Amniotic stem cell (primary cell): Measurements from ENCODE around the gene CHCHD3.

Experiments
- DNase-seq: peaks from one replicate; lab custom pipeline; 2025; lab: John Stamatoyannopoulos, UW

The CHCHD3 gene

GRCh38 chr7:133077394-133077793, 4.5 kb downstream of the CHCHD3 start:
- no peak for DNase-seq

GRCh38 chr7:133076142-133076541, 5.7 kb downstream of the CHCHD3 start:
- DNase-seq = no peak

- no peak for DNase-seq
Observed at GRCh38 chr7:133071506-133071905, 10.4 kb downstream of the CHCHD3 start.

DNA sequence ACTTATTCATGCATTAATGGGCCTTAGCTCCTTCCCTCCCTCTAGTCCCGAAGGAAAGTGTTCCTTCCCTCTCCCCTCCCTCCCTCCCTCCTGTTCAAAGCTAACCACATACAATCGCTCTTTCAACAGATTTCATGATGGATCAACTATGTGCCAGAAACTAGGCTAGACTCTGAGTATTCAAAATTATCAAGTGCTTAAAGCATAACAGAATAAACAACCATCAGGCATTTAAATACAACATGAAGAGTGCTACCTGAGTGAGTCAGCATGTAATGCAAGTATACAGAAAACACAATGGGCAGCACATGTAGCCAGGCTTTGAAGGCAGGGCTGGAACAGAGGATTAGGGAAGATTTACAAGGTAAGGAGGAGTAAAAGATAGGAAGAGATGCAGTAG, 11.3 kb downstream of the CHCHD3 start:
- DNase-seq = no peak

DNA sequence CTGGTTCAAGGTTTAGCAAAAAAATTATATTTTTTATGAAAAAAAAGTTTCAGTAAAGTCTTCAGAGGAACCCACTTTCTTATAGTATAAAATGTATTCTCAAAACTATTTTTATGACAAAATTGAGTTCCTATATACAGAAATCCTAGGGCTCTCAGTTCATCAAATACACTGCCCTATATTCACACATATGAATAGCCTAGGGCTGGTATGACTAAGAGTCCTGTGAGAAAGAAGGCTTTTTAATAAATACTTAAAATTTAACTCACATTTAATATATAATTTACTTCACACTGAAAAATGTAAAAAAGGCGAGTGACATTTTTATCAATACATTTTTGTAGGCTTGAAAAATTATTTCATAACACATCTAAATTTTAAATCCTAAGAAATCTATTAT, 16.6 kb downstream of the CHCHD3 start:
- DNase-seq = no peak

DNA sequence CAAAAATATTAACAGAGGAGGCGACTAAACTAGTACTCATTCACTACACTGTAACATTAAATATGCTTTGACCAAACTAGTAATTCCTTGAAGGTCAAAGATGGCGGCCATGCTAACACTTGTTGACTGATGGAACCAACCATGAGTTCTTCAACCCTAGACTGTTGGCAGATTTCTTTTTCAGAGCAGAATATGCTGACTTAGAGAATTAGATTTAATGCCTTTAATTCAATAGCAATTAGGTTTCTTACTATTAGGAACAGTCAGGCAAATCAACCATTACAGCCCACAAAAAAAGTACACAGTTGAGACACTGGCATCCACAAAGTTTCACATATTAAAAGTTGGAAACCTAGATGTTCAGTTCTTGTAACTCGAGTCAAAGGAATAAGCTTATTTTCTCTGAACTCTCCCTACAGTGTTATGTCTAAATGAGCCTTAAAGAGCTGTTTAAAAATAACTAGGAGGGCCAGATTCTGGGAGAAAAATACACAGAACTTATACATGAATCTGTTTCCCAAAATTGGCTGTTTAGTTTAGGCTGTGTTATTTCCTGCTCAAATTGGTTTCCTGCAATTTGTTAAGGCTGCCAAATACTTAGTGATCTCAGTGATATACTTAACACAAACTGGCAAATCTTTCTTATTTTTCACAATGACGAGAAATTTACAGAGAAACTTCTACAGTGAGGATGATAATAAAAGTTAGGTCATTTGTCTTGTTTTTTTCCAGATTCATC, 17.6 kb downstream of the CHCHD3 start:
- no peak for DNase-seq

- no peak for DNase-seq
Observed at GRCh38 chr7:133061792-133062191, 20.1 kb downstream of the CHCHD3 start.

DNA sequence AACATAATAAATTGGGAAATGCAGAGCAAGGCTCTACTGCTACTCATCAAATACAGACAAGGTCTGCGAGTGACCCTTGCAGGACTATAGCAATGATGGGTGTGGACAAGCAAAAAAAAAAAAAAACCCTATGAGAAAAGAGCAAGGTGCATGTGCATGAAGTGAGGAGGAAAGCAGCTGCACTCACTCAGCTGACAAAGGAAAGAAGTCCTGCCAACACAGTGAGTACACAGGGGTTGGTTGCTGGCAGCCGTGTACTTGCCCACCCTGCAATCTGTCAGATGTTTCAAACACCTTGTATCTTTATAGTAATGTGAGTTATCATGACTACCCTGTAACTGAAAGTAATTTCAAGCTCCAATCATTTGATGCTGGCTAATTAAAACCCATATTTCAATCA, 20.5 kb downstream of the CHCHD3 start:
- DNase-seq = no peak

DNA sequence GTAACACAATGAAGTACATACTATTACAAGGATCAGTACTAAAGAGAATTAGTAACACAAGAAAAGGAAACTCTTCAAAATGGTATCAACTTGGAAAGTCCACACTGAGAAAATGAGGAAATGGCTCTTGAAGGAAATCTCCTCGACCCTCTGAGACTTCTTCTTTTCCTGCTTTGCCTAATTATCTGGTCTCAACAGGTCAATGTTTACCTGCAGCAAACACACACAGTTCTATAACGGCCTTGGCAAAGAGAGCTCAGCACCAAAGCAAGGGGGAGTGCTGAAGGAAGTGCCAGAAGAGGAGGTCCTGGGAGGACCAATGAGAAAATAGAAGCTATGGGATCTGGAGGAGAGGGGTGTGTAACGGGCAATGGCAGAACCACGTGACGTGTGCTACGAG, 21.9 kb downstream of the CHCHD3 start:
- DNase-seq = no peak

DNA sequence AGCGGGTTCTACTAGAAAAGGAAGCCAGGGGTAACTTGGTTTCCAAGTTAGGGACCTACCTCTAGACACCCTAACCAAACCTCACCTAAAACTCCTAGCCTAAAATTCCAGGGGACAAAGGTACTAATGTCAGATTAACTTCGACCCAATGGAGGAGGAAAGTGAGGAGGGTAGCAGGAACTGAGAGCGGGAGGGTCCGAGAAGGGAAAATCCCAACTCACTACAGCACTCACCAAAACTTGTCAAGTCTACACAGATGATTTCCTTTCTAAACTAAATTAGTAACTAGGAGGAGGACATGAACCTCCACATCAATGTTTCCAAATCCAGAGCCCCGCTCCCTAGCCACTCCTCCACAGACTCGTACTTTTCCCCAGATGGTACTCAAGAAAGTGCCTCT, 22.6 kb downstream of the CHCHD3 start:
- DNase-seq = no peak

- DNase-seq = no peak
Observed at GRCh38 chr7:133056370-133057238, 25.3 kb downstream of the CHCHD3 start.

DNA sequence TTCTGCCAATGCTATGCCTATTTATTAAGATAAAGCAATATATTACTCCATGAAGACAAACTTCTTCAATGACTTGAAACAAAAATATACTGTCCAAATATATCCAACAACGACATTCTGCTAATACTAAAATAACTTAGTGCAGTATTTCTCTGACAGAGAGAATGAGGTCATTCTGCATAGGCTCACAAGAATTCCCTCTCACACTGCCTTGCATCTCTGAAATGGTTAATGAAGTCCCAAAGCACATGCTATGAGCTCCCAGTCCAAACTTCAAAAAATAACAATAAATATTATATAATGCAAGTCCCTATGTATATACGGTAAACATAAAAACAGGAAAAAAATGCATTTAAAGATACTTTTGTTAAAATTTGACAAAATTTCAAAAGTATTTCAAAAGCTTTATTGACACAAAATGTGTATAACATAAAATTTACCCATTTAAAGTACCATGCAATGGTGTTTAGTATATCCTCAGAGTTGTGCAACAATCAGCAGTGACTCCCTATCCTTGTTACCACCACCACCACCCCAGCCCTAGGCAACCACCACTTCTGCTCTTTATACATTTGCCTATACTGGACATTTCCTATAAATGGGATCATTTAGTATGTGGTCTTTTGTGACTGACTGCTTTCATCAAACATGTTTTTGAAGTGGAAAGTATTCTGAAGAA, 27.6 kb downstream of the CHCHD3 start:
- no peak for DNase-seq

GRCh38 chr7:133053321-133053891, 28.5 kb downstream of the CHCHD3 start:
- DNase-seq = peak; percentile 83

GRCh38 chr7:133052826-133053225, 29.1 kb downstream of the CHCHD3 start:
- DNase-seq = no peak

DNA sequence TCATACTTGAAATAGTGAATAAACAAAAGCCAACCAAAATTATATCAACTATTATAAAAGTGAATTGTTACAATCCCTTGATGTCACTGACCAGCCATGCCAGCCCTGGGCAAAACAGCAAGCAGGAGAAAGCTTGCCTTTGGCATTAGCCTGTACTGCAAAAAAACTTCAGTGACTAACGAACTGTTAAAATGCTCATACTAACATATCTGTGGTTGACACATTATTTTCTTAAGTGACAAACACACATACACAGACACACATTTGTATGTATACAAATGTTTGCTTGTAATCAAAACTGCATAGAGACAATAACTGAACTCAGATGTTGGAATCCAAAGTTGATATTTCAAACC, 29.5 kb downstream of the CHCHD3 start:
- DNase-seq = no peak

- DNase-seq = no peak
Observed at GRCh38 chr7:133051719-133052400, 30.0 kb downstream of the CHCHD3 start.

DNA sequence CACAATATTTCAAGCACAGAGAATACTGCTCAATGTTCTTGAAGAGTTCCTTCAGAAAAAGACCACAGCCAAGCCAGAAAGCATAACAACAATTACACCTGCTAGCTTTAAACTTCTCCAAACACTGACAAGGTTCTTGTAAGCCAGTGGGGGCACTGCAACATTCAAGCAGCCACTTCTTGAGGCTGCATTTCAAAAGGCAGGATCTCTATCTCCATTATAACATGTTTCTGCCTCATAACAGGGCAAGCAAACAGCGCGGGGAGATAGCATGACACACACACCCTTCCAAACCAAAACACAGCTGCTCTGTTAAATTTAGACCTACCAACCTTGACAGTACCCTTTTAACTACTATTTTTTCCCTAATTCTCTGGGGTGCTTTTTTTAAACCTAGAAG, 30.8 kb downstream of the CHCHD3 start:
- no peak for DNase-seq

- DNase-seq = no peak
Observed at GRCh38 chr7:133050200-133050995, 31.5 kb downstream of the CHCHD3 start.

GRCh38 chr7:133048589-133048988, 33.3 kb downstream of the CHCHD3 start:
- DNase-seq = no peak

GRCh38 chr7:133047321-133047720, 34.6 kb downstream of the CHCHD3 start:
- DNase-seq = no peak
